Measurements from ENCODE around the gene ARHGEF10L.

The ARHGEF10L gene

DNA sequence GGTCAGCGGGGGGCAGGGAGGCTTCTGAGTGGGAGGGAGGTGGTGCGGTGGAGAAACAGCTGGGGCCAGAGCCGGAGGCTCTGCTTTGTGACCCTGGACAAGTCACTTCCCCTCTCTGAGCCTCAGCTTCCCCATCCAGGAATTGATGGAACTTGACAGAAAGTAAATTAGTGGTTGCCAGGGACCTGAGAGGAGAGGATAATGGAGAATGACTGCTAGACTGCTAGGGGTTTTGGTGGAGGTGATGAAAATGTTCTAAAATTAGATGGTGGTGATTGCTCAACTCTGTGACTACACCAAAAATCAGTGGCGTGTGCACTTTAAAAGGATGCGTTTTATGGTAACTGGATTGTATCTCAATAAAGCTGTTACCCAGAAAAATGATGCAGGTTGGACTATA lies 100.9 kb downstream of the ARHGEF10L start:
- no peak for DNase-seq

DNA sequence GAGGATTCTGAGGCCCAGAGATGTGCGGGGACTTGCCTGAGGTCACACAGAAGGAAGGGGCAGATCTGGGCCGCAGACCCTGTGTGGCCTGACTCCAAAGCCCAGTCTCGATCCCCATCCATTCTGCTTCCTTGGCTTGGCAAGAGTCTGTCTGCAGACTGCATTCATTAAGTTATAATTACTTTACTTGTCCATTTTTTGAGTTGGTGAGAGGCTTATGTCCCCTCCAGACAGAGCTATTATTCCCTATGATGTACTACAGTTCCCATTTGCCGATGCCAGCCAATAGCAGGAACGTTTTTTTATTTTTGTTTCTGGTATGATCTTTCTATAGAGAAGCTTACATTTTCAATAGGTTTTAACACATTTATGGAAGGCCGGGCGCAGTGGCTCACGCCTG lies 101.5 kb downstream of the ARHGEF10L start:
- no peak for DNase-seq

GRCh38 chr1:17642169-17642568 lies 102.7 kb downstream of the ARHGEF10L start:
- no peak for DNase-seq

- no peak for DNase-seq
Measured at GRCh38 chr1:17642943-17643342, 103.4 kb downstream of the ARHGEF10L start.

GRCh38 chr1:17643861-17644703 lies 104.6 kb downstream of the ARHGEF10L start:
- DNase-seq = no peak

GRCh38 chr1:17645068-17645911 lies 105.8 kb downstream of the ARHGEF10L start:
- DNase-seq = no peak

DNA sequence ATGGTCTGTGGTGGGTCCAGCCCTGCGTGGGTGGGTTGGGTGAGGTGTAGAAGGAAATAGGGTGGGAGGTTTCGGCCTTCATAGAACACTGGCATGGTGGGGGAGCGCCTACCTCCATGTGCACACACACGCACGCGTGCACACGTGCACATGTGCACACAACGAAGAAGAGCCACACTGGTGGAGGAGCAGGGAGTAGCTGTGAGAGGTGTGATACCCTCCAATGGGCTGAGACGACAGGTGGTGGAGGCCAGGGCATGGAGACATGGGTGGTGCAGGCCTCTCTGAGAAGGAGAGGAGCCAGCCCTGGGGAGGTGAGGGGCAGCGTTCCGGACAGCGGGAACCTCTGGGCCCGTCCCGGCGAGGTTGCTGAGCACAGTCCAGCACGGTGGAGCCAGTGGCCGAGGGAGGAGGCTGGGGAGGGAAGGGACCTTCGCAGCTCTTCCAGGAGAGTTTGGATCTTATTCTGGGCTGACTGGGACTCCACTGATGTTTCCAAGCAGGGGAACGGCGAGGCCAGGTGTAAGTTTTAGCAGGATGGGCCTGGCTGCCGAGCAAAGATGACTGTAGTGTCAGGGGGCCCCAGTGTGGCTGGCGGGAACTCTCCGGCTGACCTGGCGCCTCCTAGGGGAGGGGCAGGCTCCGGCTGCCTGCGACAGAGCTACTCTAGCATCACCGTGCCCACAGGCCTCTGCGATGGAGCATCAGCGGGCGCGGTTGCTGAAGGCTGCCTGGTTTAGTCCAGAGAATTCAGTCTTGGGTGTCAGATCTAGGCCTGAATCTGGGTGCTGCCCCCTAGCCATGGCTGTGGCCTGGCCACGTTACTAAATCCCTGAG lies 107.2 kb downstream of the ARHGEF10L start:
- no peak for DNase-seq

DNA sequence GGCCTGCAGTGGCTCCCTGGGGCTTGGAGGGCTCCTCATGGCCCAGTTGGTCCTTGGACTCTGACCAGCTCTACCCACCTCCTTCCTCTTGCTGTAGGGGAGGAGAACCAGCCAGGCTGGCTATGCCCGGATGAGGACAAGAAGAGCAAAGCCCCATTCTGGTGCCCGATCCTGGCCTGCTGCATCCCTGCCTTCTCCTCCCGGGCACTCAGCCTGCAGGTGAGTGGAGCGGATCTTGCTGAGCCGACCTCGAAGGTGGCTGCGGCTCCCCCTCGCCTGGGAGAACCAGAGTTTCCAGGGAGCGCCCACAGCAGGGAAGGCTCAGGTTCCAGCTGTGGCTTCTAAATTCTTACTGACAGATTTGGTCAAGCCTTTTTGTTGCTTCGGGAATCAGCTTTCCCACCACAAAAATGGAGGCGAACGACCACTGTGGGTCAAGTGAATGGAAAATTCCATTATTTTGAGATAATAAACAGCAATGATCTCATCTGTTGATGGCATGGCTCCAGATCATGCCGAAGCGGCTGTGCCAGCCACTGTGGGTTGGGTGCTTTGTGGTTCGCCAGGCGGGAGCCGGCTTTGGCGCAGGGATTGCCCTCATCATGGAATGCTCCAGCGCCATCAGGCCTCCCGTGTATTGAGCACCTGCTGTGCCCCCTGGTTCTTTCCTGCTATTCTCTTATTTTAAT lies 109.1 kb downstream of the ARHGEF10L start:
- no peak for DNase-seq

GRCh38 chr1:17649371-17650106 lies 110.0 kb downstream of the ARHGEF10L start:
- DNase-seq = no peak

- no peak for DNase-seq
Measured at GRCh38 chr1:17653276-17653675, 113.8 kb downstream of the ARHGEF10L start.

DNA sequence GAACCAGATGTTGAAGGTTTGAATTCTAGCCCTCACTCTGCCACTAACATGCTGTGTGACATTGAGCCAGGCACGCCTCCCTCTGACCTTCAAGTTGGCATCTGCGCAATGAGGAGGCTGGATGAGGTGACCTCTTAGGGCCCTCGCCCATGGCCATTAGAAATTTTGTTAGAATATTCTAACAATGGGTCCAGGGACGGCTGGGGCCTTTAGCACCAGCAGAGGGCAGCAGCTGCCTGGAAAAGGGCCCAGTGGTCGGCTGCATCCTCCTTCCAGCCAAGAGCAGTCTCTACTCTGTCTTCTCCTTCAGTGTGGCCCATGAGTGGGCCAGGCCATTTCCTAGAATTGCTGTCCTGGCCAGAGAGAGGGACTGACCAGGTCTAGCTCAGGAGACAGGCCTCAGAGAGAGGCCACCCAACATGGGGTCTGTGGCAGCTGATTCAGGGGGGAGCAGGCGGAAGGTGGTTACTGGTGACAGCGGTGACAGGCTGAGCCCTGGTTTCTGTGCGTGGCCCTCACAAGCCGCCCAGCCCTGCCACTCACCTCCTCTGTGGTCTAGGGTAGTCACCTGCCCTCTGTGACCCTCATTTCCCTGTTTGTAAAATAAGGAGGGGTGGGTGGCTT lies 114.3 kb downstream of the ARHGEF10L start:
- no peak for DNase-seq

GRCh38 chr1:17654519-17654918 lies 115.0 kb downstream of the ARHGEF10L start:
- DNase-seq = no peak

- DNase-seq = no peak
Measured at GRCh38 chr1:17655169-17655568, 115.7 kb downstream of the ARHGEF10L start.

- DNase-seq = no peak
Measured at GRCh38 chr1:17655922-17656321, 116.4 kb downstream of the ARHGEF10L start.

DNA sequence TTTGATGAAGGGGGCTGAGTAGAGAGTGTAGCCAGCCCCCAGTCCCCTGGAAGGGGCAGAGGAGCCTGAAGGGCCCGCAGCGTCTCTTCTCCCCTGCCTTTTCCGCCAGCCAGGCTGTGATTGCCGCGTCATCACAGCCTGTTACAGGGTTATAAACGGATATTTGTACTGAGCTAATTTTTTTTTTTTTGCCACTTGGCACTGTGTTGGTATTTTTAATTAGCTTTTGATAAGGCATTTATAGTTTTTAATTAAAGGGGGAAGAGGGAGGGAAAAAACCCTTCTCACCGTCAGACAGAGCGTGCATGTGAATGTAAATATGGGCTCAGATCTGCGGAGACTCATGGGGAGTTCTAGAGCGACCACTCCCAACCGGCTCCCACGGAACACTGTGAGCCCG lies 117.9 kb downstream of the ARHGEF10L start:
- DNase-seq = no peak

DNA sequence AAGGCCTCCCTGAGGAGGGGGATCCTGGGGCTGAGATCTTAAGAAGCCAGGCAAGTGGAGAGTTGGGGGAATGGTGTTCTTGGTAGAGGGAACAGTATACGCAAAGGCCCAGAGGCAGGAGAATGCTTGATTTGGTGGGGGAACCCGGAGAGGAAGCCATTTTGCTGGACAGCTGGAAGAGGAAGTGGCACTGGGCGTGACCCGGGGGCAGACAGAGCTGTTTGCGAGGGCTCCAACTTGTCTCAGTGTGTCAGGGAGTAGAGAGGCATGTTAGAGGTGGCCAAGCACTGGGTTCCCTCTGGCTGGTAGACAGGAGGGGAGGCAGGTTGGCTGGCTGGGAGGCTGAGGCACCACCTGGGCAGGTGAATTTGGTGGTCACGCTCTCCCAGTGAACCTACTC lies 119.3 kb downstream of the ARHGEF10L start:
- no peak for DNase-seq

DNA sequence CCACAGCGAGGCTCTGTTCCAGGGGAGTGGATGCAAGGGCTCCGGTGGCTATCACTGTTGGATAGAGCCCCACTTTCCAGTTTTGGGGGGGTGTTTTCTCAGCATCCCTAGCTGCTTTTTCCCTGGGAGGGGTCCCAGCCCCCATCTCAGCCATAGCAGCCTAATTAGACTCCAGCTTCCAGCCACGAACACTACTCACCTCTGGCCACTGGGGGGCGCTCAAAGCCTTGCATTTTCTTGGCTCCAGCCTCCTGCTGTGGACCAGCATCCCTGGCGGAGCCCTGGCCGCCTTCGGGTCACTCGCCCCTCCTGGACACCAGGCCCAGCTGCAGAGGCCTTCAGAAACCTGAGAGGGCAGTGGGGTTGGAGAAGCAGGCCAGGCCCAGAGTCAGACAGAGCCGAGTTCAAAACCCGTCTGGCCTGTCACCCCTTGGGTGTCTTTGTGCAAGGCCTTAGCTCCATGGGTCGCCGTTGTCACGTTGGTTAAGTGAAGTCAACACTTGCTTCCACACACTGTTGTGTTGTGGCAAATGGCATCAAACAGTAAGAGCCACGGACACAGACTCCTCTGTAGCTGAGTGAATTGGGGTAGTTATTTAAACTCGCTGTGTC lies 122.2 kb downstream of the ARHGEF10L start:
- DNase-seq = peak; percentile 10 to 15

DNA sequence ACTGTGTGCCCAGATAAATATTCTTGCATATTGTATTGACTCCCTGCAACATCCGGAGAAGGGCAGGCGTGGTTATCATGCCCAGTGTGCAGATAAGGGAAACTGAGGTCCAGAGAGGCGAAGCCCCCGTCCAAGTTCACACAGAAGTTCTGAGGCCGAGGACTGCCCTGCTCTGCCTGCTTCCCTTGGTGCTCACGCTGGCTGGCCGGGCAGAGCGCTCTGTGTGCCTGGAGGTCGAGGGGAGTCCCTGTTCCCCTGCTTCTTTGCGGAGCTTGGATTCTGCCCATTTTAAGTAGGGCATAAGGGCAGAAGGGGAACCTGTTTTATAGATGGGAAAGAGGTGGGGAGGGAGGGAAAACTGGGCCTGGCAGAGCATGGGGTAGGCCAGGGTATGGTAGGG lies 122.8 kb downstream of the ARHGEF10L start:
- DNase-seq = no peak

DNA sequence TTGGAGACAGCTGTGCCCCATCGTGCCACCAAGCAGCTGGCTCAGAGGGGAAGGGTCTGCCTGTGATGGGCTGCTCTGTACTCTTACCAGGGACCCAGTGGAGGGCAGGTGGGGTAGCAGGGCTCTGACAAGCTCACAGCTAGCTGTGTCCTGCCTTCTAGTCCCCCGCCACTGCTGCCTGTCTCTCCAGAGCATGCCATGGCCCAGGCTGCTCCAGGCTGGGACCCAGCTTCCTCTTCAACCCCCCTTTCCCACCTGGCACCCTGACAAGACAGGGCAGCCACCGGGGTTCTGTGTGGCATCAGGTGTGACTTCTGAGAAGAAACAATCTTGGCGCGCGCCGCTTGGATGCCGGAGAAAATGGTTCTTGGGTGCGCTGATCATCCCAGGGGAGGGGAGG lies 123.3 kb downstream of the ARHGEF10L start:
- no peak for DNase-seq

- no peak for DNase-seq
Measured at GRCh38 chr1:17663646-17664045, 124.1 kb downstream of the ARHGEF10L start.

- DNase-seq = no peak
Measured at GRCh38 chr1:17664322-17664721, 124.8 kb downstream of the ARHGEF10L start.

Measured in NCI-H187 (cell line).